Fibroblast of lung (primary cell): ENCODE data around the gene ZNRF3. TPM values are rescaled to one million over a fixed set of nuclear protein-coding genes. Genes with fewer than 3 reads are reported as not detected.

Experiments
- DNase-seq, 2 donors: peaks; one replicate each; pipeline versions ENCODE4 v3.0.0 to v3.0.0-alpha.2; 2010; ENCODE audit warnings: low read depth in 2 of 2
- H2AFZ ChIP-seq: 2 replicates; pipeline ENCODE4 v1.5.1; 2012; ENCODE audit warnings: low read length, control low read depth, inconsistent platforms
- H3K27ac ChIP-seq: 2 replicates; pipeline ENCODE4 v1.5.1; 2011; ENCODE audit warnings: low read length, control low read depth; ENCODE audit not compliant: insufficient read depth
- H3K27me3 ChIP-seq: 2 replicates; pipeline ENCODE4 v1.5.1; 2011; ENCODE audit warnings: mild to moderate bottlenecking, low read length; ENCODE audit not compliant: control insufficient read depth, insufficient read depth
- H3K36me3 ChIP-seq: 2 replicates; pipeline ENCODE4 v1.5.1; 2011; ENCODE audit warnings: low read length; ENCODE audit not compliant: control insufficient read depth, insufficient read depth
- H3K4me1 ChIP-seq: 2 replicates; pipeline ENCODE4 v1.5.1; 2011; ENCODE audit warnings: low read length; ENCODE audit not compliant: control insufficient read depth, insufficient read depth; ENCODE audit errors: extremely low read depth
- H3K4me2 ChIP-seq: 2 replicates; pipeline ENCODE4 v1.5.1; 2011; ENCODE audit warnings: low read length, control low read depth; ENCODE audit not compliant: insufficient read depth; ENCODE audit errors: extremely low read depth
- H3K4me3 ChIP-seq, 4 experiments: fragments of 200-600 bp in 1 of 4; sonication (generic) in 1 of 4; replicated peaks in 1 of 4; 2 replicates each; pipeline ENCODE4 v1.5.1; 2011 to 2016; ENCODE audit warnings: low read length in 4 of 4, low read depth in 3 of 4, mild to moderate bottlenecking in 3 of 4, control low read depth in 2 of 4, inconsistent platforms in 1 of 4, mixed read lengths in 1 of 4; ENCODE audit not compliant: insufficient read depth in 1 of 4; ENCODE audit errors: control extremely low read depth in 1 of 4
- H3K79me2 ChIP-seq: 2 replicates; pipeline ENCODE4 v1.5.1; 2012; ENCODE audit warnings: mild to moderate bottlenecking, low read length, inconsistent platforms; ENCODE audit not compliant: control insufficient read depth, insufficient read depth
- H3K9ac ChIP-seq: 2 replicates; pipeline ENCODE4 v1.5.1; 2011; ENCODE audit warnings: mild to moderate bottlenecking, low read length, control low read depth; ENCODE audit not compliant: insufficient read depth
- H3K9me3 ChIP-seq: 2 replicates; pipeline ENCODE4 v1.5.1; 2012; ENCODE audit warnings: low read depth, low read length; ENCODE audit not compliant: control insufficient read depth, insufficient read depth
- H4K20me1 ChIP-seq: 2 replicates; pipeline ENCODE4 v1.5.1; 2011; ENCODE audit warnings: low read length; ENCODE audit not compliant: control insufficient read depth, insufficient read depth; ENCODE audit errors: extremely low read depth
- EZH2 ChIP-seq: IDR thresholded peaks from 2 replicates; pipeline ENCODE4 v1.5.1; 2012; ENCODE audit warnings: low read length, control low read depth, mild to moderate bottlenecking; ENCODE audit errors: missing control alignments
- polyA plus RNA-seq, 2 donors: library from polyadenylated mRNA; depleted of rRNA in 1 of 2; stranded (reverse) in 1 of 2; unstranded in 1 of 2; fragments of >200 nt; gene quantifications; 2 replicates each; pipeline ENCODE4 v1.2.1, GENCODE V29; 2011 to 2012; ENCODE audit warnings: missing spikeins in 1 of 2
- total RNA-seq: library from RNA; depleted of rRNA; stranded (reverse); fragments of >200 nt; gene quantifications from 2 replicates; pipeline ENCODE4 v1.2.1, GENCODE V29; 2014
- TF ChIP-seq, protein P1 (sequence below), 2 donors: IDR thresholded peaks in 1 of 2; conservative IDR thresholded peaks in 1 of 2; 1 replicate in 1 of 2; 2 replicates in 1 of 2; pipeline ENCODE4 v1.5.1; 2011 to 2012; ENCODE audit warnings: low read length in 2 of 2, control low read depth in 1 of 2, inconsistent platforms in 1 of 2, low read depth in 1 of 2, mild to moderate bottlenecking in 1 of 2

ZNRF3 gene
- total and polyA plus RNA-seq, 2 donors (not counting 1 experiment from before 2014, with no cell fraction given), result 1.1 to 2.6 TPM

DNA sequence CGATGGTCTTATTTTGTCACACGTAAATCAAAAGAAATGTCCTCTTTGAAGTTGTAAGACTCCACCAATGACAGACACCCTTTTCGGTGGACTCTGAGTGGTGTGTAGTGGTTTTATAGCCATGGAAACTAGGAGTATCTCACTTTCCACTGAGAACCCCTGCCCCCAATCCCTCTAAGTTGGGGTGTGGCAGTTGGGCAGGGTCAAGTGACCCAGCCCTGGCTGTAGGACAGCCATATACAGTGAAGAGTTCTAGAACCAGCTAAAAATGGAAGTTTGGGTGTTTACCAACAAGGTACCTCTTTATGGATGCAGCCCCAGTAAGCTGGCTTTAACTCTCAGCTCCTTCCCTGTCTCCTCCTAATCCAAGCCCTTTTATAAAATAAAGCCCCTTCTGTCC, 173.1 kb downstream of the ZNRF3 start:
- Histone ChIP-seq H3K4me1 (no peaks in the 10 kb centered on the region), H3K36me3 (no peaks in the 10 kb centered on the region), H4K20me1 (no peaks in the 10 kb centered on the region), H3K27me3 (no peaks in the 10 kb centered on the region), H3K4me2 (no peak overlapping the region), H3K4me3 (no peak overlapping the region), H3K9ac (no peak overlapping the region), H3K27ac (no peak overlapping the region), H2AFZ (no peak overlapping the region), H3K9me3 (no peaks in the 10 kb centered on the region), H3K79me2 (no peaks in the 10 kb centered on the region)
- TF ChIP-seq, protein P1, sequence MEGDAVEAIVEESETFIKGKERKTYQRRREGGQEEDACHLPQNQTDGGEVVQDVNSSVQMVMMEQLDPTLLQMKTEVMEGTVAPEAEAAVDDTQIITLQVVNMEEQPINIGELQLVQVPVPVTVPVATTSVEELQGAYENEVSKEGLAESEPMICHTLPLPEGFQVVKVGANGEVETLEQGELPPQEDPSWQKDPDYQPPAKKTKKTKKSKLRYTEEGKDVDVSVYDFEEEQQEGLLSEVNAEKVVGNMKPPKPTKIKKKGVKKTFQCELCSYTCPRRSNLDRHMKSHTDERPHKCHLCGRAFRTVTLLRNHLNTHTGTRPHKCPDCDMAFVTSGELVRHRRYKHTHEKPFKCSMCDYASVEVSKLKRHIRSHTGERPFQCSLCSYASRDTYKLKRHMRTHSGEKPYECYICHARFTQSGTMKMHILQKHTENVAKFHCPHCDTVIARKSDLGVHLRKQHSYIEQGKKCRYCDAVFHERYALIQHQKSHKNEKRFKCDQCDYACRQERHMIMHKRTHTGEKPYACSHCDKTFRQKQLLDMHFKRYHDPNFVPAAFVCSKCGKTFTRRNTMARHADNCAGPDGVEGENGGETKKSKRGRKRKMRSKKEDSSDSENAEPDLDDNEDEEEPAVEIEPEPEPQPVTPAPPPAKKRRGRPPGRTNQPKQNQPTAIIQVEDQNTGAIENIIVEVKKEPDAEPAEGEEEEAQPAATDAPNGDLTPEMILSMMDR (conservative IDR thresholded peaks at IDR 0.05 in 1 of 2, IDR thresholded peaks at IDR 0.05 in 1 of 2; ENCODE audit: low read depth in 1 of 2, low read length in 2 of 2), result no peak
- no peak for TF ChIP-seq EZH2
- no peak for DNase-seq

DNA sequence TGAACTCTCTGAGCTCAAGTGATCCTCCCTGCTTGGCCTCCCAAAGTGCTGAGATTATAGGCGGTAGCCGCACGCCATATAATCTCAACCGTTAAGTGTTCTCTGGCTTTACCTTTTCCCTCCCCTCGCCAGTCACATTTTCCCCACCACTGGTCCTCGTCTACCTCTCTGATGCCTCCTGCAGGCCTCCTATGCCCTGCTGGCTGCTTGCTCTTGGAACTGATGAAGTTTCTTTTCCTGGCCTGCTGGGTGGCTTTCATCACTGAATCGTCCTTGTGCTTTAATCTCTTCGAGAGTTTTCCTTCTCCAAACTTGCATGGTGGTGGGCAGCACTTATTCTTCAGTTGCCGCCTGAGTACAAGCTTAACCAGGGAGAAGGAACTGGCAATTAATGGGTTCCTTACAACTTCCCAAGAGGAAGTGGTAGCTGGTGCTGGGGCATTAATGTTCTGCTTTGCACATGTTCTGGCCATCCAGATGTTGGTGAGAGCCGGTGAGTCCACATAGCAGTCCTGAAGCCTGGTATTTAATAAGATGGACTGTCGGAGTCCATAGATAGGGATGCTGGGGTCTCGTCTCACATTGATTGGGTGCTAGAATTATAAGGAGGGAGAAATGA, 177.0 kb downstream of the ZNRF3 start:
- Histone ChIP-seq H3K9ac (no peak overlapping the region), H3K27ac (no peak overlapping the region), H2AFZ (no peak overlapping the region), H3K4me3 (no peak overlapping the region), H3K79me2 (no peaks in the 10 kb centered on the region), H4K20me1 (no peaks in the 10 kb centered on the region), H3K36me3 (no peaks in the 10 kb centered on the region), H3K27me3 (no peaks in the 10 kb centered on the region), H3K4me2 (no peak overlapping the region), H3K4me1 (no peaks in the 10 kb centered on the region), H3K9me3 (no peaks in the 10 kb centered on the region)
- TF ChIP-seq, protein P1 (conservative IDR thresholded peaks at IDR 0.05 in 1 of 2, IDR thresholded peaks at IDR 0.05 in 1 of 2; ENCODE audit: low read depth in 1 of 2, low read length in 2 of 2), result peak in 1 of 2 donors; percentile 1
- TF ChIP-seq EZH2, result no peak
- no peak for DNase-seq

DNA sequence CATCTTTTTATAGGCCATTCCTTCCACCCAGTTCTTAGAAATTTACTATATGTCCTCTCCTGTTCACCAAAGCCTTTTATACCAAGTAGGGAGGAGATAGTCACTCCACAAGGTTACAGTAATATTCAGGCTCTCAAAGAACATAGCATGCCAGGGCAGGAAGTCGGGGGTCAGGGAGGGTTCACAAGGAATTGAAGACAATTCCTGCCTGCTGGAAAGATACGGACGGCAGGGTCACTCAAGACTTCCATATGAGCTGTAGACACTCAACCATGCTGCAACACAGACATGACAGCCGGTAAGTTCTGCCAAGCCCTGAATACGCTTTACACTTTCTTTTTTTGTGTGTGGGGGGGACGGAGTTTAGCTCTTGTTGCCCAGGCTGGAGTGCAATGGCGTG, 177.6 kb downstream of the ZNRF3 start:
- Histone ChIP-seq H3K36me3 (no peaks in the 10 kb centered on the region), H3K4me3 (no peak overlapping the region), H3K4me2 (no peak overlapping the region), H3K27me3 (no peaks in the 10 kb centered on the region), H3K79me2 (no peaks in the 10 kb centered on the region), H3K27ac (no peak overlapping the region), H3K9me3 (no peaks in the 10 kb centered on the region), H3K9ac (no peak overlapping the region), H4K20me1 (no peaks in the 10 kb centered on the region), H2AFZ (no peak overlapping the region), H3K4me1 (no peaks in the 10 kb centered on the region)
- no peak for DNase-seq
- TF ChIP-seq EZH2, result no peak
- TF ChIP-seq, protein P1 (conservative IDR thresholded peaks at IDR 0.05 in 1 of 2, IDR thresholded peaks at IDR 0.05 in 1 of 2; ENCODE audit: low read depth in 1 of 2, low read length in 2 of 2), result no peak
